ENCODE data around the gene THSD8. TPM values are rescaled to one million over a fixed set of nuclear protein-coding genes. Genes with fewer than 3 reads are reported as not detected.
A peak's percentile ranks its signal among the peaks of the same experiment; 100 is the strongest.
"Not testable (repeated sequence)": the region's sequence is repeated elsewhere in the genome, so short reads cannot be mapped to it uniquely, and the experiment has no call there.

The THSD8 gene
- total RNA-seq, 1 donor from 2014 or later: not detected

- no peak overlapping the region for H3K4me3 ChIP-seq (ENCODE audit: low read depth, low read length)
- TF ChIP-seq CTCF (conservative IDR thresholded peaks at IDR 0.05; ENCODE audit: low read depth, low read length): no peak
- DNase-seq (ENCODE audit: low read depth): no peak
Measured at GRCh38 chr19:12815088-12815487, 13.2 kb downstream of the THSD8 start.

GRCh38 chr19:12817188-12817587 is 15.3 kb downstream of the THSD8 start:
- not testable (repeated sequence) for DNase-seq (ENCODE audit: low read depth); H3K4me3 ChIP-seq (ENCODE audit: low read depth, low read length)

- DNase-seq (ENCODE audit: low read depth); H3K4me3 ChIP-seq (ENCODE audit: low read depth, low read length): not testable (repeated sequence)
Measured at GRCh38 chr19:12817810-12818209, 15.9 kb downstream of the THSD8 start.

GRCh38 chr19:12821761-12822160 is 19.9 kb downstream of the THSD8 start:
- DNase-seq (ENCODE audit: low read depth): no peak
- no peak for TF ChIP-seq CTCF (conservative IDR thresholded peaks at IDR 0.05; ENCODE audit: low read depth, low read length)
- H3K4me3 ChIP-seq (ENCODE audit: low read depth, low read length): no peak overlapping the region

- peak; percentile 49 for TF ChIP-seq CTCF (conservative IDR thresholded peaks at IDR 0.05; ENCODE audit: low read depth, low read length)
- no peak for DNase-seq (ENCODE audit: low read depth)
- no peak overlapping the region for H3K4me3 ChIP-seq (ENCODE audit: low read depth, low read length)
Measured at GRCh38 chr19:12825254-12826131, 23.6 kb downstream of the THSD8 start.

GRCh38 chr19:12828494-12828893 is 26.6 kb downstream of the THSD8 start:
- no peak for TF ChIP-seq CTCF (conservative IDR thresholded peaks at IDR 0.05; ENCODE audit: low read depth, low read length)
- no peak overlapping the region for H3K4me3 ChIP-seq (ENCODE audit: low read depth, low read length)
- DNase-seq (ENCODE audit: low read depth): no peak

- no peak for DNase-seq (ENCODE audit: low read depth)
- TF ChIP-seq CTCF (conservative IDR thresholded peaks at IDR 0.05; ENCODE audit: low read depth, low read length): no peak
- no peak overlapping the region for H3K4me3 ChIP-seq (ENCODE audit: low read depth, low read length)
Measured at GRCh38 chr19:12833418-12833737, 31.5 kb downstream of the THSD8 start.

Measured in epithelial cell of proximal tubule (primary cell).